ENCODE measurements around the gene CTSF. TPM values are rescaled to one million over a fixed set of nuclear protein-coding genes. Genes with fewer than 3 reads are reported as not detected.

CTSF gene
- 100 to 1,000 TPM in 2 of 3 donors, 10 to 100 TPM in 1; 98.6 to 149 (median 116) TPM for total RNA-seq

- H3K27me3 ChIP-seq = no peaks in the 10 kb centered on the region
- peak within 1 kb of the TSS; percentile 57 for H3K27ac ChIP-seq
- DNase-seq (ENCODE audit: low spot score in 2 of 2) = peak; percentile 68 to 88
- intact Hi-C loops (cut with DNase I; ENCODE audit: low total_unique reads) = no loop called here
- no peaks in the 10 kb centered on the region for H3K36me3 ChIP-seq
- H3K9me3 ChIP-seq = no peaks in the 10 kb centered on the region
- peak within 1 kb of the TSS; percentile 55 to 92 (median 68) for H3K4me3 ChIP-seq
- TF ChIP-seq POLR2A (IDR thresholded peaks at IDR 0.05) = no peak
- TF ChIP-seq CTCF (IDR thresholded peaks at IDR 0.05) = no peak
- peak in 1 of 3 donors; percentile 31 for TF ChIP-seq POLR2AphosphoS5 (IDR thresholded peaks at IDR 0.05)
- H3K4me1 ChIP-seq = no peaks in the 10 kb centered on the region
Observed at GRCh38 chr11:66568124-66568916, at the start of gene CTSF. Gene CTSF, minus strand, starts transcription at chr11:66568606. Its CDS starts 120 bp downstream, at chr11:66568486.

- peaks cover under 1 to 3% of the 10 kb centered on the region in 2 donors for H3K4me1 ChIP-seq
- no peak for TF ChIP-seq CTCF (IDR thresholded peaks at IDR 0.05)
- TF ChIP-seq POLR2AphosphoS5 (IDR thresholded peaks at IDR 0.05) = no peak
- TF ChIP-seq POLR2A (IDR thresholded peaks at IDR 0.05) = no peak
- peak overlapping the region; percentile 66 to 94 (median 68) for H3K4me3 ChIP-seq
- no peaks in the 10 kb centered on the region for H3K9me3 ChIP-seq
- H3K27me3 ChIP-seq = no peaks in the 10 kb centered on the region
- no peaks in the 10 kb centered on the region for H3K36me3 ChIP-seq
- DNase-seq (ENCODE audit: low spot score in 2 of 2) = peak; percentile 64 to 69
- intact Hi-C loops (cut with DNase I; ENCODE audit: low total_unique reads) = no loop called here
- peak overlapping the region; percentile 89 to 98 for H3K27ac ChIP-seq
Observed at GRCh38 chr11:66617155-66617834, 48.9 kb upstream of the CTSF start.

- peak within 1 kb of the TSS; percentile 89 to 98 for H3K27ac ChIP-seq
- peaks cover 0 to 3% of the 10 kb centered on the region in 2 donors for H3K4me1 ChIP-seq
- H3K4me3 ChIP-seq = peak within 1 kb of the TSS; percentile 66 to 94 (median 68)
- H3K9me3 ChIP-seq = no peaks in the 10 kb centered on the region
- TF ChIP-seq CTCF (IDR thresholded peaks at IDR 0.05) (no peak), POLR2A (IDR thresholded peaks at IDR 0.05) (peak; percentile 100), POLR2AphosphoS5 (IDR thresholded peaks at IDR 0.05) (peak; percentile 99 to 100 (median 100))
- no peaks in the 10 kb centered on the region for H3K27me3 ChIP-seq
- peak; percentile 99 for DNase-seq (ENCODE audit: low spot score in 2 of 2)
- intact Hi-C loops (cut with DNase I; ENCODE audit: low total_unique reads) = no loop called here
- H3K36me3 ChIP-seq = no peaks in the 10 kb centered on the region
Observed at GRCh38 chr11:66616379-66617154, 48.2 kb upstream of the CTSF start, which contains the start of gene RBM14. Gene RBM14, plus strand, starts transcription at chr11:66616630. Its CDS starts 91 bp downstream, at chr11:66616721.

GRCh38 chr11:66614073-66614472 is 45.7 kb upstream of the CTSF start:
- H3K36me3 ChIP-seq = no peaks in the 10 kb centered on the region
- no peak overlapping the region for H3K4me3 ChIP-seq
- H3K9me3 ChIP-seq = no peaks in the 10 kb centered on the region
- intact Hi-C loops (cut with DNase I; ENCODE audit: low total_unique reads) = no loop called here
- peaks cover 0 to 3% of the 10 kb centered on the region in 2 donors for H3K4me1 ChIP-seq
- H3K27ac ChIP-seq = no peak overlapping the region
- TF ChIP-seq CTCF (IDR thresholded peaks at IDR 0.05) = no peak
- no peak for TF ChIP-seq POLR2AphosphoS5 (IDR thresholded peaks at IDR 0.05)
- TF ChIP-seq POLR2A (IDR thresholded peaks at IDR 0.05) = no peak
- H3K27me3 ChIP-seq = no peaks in the 10 kb centered on the region
- no peak for DNase-seq (ENCODE audit: low spot score in 2 of 2)
